Stimulated activated CD8-positive, alpha-beta memory T cell treated with anti-CD3 and anti-CD28 coated beads, Interleukin-7, amount 100 ng/mL, for 48 hours (primary cell): ENCODE measurements around the gene C2CD4A.

ENCODE experiments used
- DNase-seq, 2 donors: peaks; one replicate each; pipeline ENCODE4 v3.0.0-alpha.2; 2020; ENCODE audit warnings: low read depth in 1 of 2; ENCODE audit errors: extremely low read depth in 1 of 2

C2CD4A gene

DNA sequence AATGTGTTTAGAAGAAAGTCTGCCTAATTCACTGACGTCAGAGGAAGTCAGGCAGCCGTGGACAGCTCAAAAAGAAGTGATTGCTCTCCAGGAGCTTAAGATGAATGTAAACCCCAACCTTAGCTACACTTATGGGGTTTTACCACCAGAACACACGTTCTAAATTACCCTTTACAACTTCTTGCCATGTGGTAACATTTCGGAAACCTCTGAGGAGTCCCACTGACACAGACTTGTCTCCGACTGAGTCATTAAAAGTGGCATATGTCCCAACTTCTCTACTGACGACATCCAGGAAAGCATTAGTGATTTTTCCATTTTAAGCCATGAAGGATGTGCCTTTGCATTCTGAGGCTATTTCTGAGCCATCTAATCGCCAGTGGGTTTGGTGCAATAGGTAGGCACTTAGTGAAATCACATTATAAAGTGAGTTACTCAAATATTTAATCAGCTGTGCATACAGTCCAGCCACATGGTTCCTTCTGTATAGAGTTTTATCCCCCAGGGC, 32.4 kb downstream of the C2CD4A start:
- no peak for DNase-seq

DNA sequence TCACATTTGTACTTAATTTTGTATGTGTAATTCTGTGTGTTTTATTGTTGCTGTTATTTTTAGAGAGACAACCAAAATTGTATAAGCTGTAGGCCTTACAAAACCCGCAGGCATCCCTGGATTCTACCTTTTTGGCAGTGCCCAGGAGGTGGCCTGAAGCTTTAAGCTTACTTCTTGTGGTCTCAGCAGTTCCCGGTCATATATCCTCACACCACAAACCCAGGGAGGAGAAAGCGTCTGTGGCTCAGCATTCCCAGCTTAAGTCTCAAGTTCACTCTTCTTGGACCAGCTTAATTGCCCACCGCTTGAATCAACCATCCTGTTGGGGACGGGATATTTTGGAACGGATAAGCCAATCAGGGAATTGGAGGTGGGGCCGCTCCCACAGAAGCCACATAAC, 36.7 kb downstream of the C2CD4A start:
- DNase-seq, result no peak

DNA sequence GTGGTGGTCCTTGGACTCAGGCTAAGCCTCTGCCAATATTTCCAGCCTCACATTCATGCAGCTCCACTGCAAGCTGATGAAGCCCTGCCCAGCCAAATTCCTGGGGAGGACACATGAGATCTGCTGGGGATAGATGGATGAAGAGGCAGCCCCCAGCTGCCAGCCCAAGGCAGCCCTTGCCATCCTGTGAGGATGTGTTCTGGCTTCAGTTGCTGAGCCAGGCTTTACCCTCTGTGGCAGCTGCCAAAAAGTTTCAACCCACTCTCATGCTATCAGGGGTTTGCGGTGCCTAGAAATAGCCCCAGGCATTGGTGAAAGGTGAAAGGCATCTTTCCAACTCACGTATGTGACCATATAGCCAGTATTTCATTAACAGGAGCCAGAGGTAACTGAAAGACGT, 37.6 kb downstream of the C2CD4A start:
- DNase-seq, result no peak

DNA sequence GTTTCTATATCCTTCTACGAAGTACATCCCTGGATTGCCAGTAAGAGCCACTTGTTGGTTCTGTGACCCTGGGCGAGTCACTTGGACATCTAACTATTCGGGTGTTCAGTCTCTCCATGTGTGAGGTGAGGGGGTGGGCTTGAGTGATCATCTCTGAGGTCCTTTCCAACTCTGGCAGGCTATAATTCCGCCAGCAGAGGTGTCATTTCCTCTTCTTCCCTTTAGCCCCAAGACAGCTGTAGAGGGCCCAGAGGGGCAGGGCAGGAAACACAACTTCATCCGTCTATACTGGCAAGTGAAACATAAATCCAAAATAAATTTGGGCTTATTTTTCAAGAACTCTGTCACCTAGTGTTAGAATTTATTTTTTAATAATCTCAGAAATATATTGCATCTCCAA, 38.1 kb downstream of the C2CD4A start:
- no peak for DNase-seq

DNA sequence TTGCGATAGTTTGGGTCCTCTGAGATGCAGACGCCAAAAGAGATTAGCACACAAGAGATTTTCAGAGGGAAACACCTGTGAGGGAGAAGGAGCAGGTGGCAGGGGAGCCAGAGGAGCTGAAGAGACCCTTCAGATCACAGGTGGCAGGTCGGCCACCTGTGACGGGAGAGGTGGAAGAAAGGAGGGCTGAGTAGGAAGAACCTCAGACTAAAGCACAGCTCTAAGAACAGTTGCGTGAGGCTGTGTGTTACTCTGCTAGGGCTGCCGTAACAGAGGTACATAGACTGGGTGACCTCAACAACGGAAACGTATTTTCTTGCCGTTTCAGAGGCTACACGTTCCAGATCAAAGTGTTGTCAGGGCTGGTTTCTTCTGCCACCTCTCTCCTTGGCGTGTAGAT, 38.5 kb downstream of the C2CD4A start:
- DNase-seq, result no peak

DNA sequence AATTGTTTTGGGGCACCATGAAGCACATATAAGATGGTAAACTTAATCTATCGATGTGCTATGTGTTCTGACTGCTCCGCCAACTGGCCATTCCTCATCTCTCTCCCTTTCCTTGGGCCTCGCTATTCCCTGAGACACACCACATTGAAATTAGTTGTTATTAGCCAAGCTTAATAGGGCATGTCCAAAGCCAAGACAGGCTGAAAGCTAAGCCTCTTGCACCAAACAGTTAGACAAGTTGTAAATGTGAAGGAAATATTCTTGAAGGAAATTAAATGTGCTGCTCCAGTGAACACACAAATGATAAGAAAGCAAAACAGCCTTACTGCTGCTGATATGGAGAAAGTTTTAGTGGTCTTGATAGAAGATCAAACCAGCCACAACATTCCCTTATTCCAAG, 39.3 kb downstream of the C2CD4A start:
- DNase-seq, result no peak

DNA sequence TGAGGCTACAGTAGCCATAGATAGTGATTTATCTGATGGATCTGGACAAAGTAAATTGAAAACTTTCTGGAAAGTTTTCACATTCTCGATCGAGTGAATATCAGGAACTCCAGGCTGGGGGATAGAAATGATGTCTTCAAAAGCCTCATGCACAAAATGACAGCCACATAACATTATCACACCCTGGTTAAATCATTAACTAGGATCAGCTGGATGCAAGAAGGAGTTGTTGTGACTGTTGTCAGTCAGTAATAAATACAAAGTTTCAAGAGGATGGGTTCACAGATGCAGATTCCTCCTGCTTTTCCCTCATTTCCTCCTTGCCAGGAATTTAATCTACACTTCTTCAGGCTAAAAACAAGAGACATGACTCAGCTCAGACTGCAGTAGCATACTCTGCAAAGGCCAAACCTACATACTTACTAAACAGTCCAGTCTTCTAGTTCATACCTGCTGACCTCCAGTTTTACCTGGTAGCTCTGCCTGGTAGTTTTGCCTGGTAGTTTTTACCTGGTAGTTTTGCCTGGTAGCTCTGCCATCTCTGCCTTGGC, 40.9 kb downstream of the C2CD4A start:
- no peak for DNase-seq

DNA sequence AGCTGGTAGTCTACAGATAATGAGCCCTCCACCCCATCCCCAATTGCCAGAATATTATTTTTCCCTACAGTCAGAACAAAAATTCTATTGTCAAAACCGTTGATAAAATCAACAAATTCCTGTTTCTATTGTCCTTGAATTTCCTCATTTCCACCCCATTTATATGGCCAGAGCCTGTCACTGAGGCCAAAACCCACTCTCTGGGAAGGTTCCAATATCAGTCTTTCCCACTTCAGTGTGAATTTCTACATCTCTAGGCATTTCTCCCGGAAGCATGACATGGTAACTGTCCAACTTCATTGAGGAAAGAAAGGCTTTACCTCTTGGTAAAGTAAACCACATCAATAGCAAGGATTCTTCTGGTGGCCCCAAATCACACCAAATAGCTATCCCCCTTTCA, 41.6 kb downstream of the C2CD4A start:
- no peak for DNase-seq

DNA sequence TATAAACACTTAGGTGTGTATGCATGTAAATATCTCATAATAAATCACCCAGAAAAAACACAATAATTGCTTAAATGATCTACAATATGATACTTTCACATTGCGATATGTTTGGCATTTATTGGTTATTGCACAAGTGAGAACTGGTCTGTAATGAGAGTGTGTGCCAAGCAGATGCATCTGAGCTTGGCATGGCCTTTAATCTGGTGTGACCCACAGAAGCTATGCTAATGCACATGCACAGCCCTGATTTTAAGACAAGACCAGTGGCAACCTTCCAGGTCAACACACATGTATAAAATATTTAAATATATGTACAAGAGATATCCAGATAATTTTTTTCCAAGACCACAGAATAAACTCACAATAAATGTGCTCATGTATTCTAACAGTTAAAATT, 42.7 kb downstream of the C2CD4A start:
- no peak for DNase-seq

DNA sequence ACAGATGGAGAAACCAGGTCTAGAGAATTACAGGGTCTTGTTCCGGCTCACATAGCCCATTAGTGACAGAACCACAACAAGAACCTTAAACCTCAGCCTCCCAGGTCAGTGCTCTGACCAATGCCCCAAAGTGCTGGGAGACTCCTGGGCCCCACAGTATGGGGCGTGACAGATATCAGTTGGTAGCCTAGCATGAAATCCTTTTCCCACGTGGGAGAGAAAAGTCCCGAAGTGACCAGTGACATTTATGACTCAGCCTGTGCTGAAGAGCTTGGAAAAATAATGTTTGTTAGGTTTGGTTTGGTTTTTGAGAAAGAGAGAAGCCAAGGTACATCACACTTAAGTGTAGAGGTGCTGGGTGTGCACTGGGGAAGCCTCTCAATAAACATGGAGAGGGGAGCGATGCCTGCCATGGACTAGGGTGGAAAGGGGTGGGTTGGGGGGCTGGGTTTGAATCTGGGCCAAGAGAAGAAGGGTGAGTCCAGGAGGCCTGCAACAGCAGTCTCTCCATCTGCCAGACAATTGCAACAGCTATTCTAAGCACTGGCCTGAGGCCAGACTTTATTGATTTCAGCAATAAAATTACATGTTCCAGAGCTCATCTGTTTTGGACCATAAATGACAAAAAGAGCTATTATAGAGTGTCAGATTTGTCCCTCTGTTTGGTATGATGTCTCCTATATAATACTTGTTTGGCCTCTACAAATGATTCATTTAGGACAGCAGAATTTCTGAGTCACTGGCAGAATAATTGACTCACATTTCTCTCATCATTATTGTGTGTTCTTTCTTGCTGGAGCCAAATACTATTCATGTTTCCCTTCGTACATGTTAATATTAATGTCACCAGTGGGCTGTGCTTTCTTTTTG, 43.4 kb downstream of the C2CD4A start:
- no peak for DNase-seq

DNA sequence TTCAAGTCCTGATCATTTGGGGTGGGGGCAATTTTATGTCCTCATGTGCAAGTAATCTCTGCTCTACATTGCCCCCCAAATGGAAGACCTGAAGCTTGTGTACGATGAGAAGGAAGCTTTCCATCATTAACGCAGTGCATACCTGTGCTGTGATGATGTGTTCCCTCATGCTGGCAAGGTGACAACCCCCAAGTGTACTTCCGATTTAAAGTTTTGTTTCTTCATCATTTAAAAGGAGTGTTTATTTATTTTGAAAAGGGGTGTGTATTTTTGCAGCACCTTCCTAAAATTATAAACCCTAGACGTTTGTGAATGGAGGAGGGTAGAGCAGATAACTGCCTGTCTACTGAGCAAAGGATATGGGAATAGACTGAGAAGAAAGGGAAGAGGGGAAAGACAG, 45.3 kb downstream of the C2CD4A start:
- DNase-seq, result no peak

DNA sequence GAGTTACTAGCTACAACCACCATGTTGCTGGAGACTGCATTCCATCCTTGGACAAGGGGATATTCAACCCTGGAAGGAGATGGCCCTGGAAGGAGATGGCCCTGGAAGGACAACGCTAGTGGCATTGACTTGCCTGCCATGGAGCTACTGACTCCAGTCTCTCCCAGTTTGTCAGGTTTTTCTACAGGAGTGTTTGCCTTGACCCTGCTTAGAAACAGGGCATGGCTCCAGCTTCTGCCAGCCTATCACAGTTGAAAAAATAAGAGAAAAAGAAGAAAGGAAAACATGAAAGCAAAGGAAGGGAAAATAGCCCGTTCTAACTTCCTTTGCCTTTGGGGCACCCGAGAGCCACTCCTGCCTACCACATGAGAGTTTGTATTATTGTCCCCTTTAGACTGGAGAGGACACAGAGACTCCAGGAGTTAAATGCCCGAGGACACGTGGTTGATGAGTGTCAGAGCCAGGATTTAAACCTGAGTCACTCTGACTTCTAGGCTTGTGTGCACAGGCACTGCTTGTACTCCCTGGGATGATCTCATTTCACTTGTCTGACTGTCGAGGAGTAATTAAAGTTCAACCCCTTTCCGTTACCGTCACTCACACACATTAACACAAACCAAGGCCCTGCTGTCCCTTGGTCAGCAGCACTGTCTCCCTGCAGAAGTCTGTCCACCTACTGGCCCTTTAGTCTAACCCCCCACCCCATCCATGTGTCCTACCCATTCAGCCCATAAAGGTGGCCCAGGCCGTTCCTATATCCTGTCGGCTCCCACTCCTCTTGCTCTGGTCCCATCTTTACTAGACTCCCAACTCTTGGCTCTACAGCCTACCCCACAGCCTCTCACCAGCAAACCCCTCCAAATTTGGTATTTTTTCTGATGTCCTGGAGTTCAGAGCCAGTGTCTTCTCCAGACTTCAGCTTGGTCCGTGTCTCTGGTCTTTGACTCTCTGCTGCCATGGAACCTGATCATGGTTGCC, 46.1 kb downstream of the C2CD4A start:
- no peak for DNase-seq

DNA sequence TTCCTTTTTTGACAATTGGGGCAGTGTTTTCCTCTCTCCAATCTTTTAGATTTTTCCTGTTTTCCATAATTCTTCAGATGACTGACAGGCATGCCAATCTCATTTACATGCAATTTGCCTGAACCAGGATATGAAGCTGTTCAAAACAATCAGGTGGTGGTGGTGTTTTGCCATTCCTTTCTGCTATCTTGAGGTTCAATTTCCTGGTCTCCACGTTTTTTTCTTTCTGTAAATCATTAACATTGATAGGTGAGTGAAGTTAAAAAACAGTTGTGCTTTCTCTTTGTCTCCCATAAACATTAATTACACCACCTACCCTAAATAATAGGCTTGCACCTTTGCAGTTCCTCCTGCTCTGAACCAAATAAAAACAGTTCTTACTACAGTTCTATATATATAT, 49.1 kb downstream of the C2CD4A start:
- no peak for DNase-seq

DNA sequence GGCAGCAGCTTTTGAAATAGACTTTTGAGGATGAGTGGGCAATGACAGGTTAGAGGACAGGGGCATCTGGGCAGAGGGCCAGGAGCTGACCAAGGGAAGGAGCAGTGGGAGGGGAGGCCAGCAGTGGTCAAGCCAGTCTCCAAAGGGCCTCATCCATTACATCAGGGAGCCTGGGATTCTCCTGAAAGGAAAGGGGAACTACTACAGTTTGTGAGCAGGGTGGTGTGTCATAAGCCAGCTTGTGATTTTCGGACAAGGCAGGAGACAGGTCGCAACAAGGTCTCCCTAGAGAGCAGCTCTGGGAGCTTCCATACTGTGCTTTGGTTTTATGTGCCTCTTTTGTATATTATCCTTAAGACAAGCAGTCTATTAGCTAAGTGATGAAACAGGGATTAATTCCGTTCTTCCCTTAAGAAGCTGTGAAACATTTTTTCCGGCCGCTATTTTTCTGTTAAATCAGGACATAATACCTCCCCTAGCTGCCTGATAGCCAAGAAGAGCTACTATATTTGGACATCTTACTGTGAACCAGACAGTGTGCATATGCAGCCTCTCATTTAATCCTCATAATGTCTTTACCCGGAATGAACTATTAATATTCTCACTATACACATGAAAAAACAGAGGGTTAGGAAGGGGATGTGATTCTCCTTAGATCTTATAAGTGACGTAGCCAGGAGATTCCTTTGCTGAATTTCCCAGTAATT, 51.9 kb downstream of the C2CD4A start:
- no peak for DNase-seq

DNA sequence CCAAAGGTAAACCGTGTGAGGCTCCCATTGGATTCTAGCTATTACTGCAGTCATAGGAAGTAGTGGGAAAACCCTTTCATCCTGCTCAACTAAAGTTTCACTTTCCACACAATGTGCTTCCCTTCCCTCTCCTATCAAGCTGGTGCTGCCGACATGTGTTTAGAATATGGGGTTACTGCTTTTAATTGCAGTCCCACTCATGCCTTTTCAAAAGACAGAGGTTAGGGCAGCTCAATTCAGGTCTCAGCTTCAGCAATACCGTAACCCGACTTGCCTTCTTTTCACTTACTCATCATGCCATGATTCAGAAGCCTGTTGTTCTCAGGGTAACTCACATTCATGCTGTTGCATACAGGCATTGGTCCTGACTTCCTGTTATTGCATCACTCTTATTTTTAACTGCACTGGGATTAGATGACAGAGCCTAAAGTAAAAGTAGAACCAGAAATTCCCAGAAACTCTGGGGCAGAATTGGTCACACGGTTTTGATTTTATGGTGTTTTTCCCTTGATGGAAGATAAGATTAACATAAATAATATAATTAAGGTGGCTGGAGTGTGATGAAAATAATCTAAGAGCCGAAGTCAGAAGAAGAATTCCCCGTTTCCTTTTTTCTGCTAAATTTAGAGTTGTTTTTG, 52.6 kb downstream of the C2CD4A start:
- DNase-seq, result peak in 1 of 2 donors; percentile 13

DNA sequence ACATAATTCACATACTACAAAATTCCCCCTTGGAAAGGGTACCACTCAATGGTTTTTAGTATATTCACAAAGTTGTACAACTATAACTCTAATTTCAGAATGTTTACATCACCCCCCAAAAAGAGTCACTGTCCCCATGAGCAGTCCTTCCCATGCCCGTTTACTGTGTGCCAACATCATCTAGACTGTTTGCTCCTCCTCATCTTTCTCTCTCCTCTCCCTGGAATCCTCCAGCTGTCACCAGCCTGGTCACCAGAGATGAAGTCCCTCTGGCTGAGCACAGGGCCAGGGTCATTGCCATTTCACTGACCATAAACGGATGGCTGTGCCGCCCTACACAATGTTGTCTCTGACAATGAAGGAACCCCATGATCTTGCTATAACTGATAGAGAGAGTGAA, 53.1 kb downstream of the C2CD4A start:
- DNase-seq, result no peak
